GM12801 (cell line): ENCODE data around the gene ZNF107.

ENCODE experiments used
- CTCF ChIP-seq: IDR thresholded peaks from one replicate; pipeline ENCODE4 v1.5.1; 2011; ENCODE audit warnings: control low read depth; ENCODE audit not compliant: insufficient read length; ENCODE audit errors: extremely low read depth

ZNF107 gene

GRCh38 chr7:64753032-64753431, 87.1 kb downstream of the ZNF107 start:
- TF ChIP-seq CTCF = no peak

GRCh38 chr7:64755865-64756264, 89.9 kb downstream of the ZNF107 start:
- no peak for TF ChIP-seq CTCF

GRCh38 chr7:64758151-64758550, 92.2 kb downstream of the ZNF107 start:
- no peak for TF ChIP-seq CTCF
